CD14-positive monocyte (primary cell): ENCODE measurements around the gene SPAG16. TPM values are rescaled to one million over a fixed set of nuclear protein-coding genes. Genes with fewer than 3 reads are reported as not detected.

ENCODE experiments used
- DNase-seq, 3 donors: peaks; one replicate each; pipeline ENCODE4 v3.0.0-alpha.2; 2011 to 2022
- H2AFZ ChIP-seq: 2 replicates; pipeline ENCODE4 v1.6.0; 2012; ENCODE audit warnings: mild to moderate bottlenecking, low read depth, low read length, inconsistent platforms; ENCODE audit not compliant: insufficient read depth, poor library complexity, severe bottlenecking
- H3K27ac ChIP-seq, 2 donors: 1 replicate in 1 of 2; 2 replicates in 1 of 2; pipeline ENCODE4 v1.5.1; 2012 to 2013; ENCODE audit warnings: low read length in 2 of 2, control low read depth in 1 of 2, inconsistent platforms in 1 of 2, low read depth in 1 of 2, mild to moderate bottlenecking in 1 of 2
- H3K27me3 ChIP-seq, 2 donors: one replicate each; pipeline versions ENCODE4 v1.6.0 to v1.6.1; 2011 to 2013; ENCODE audit warnings: low read length in 2 of 2; ENCODE audit not compliant: control insufficient read depth in 2 of 2, insufficient read depth in 2 of 2
- H3K36me3 ChIP-seq, 2 donors: replicated peaks in 1 of 2; 1 replicate in 1 of 2; 2 replicates in 1 of 2; pipeline versions ENCODE4 v1.5.1 to v1.6.1; 2012 to 2013; ENCODE audit warnings: low read length in 2 of 2, control low read depth in 1 of 2, inconsistent platforms in 1 of 2, mild to moderate bottlenecking in 1 of 2; ENCODE audit not compliant: insufficient read depth in 2 of 2, control insufficient read depth in 1 of 2
- H3K4me1 ChIP-seq, 2 donors: 1 replicate in 1 of 2; 2 replicates in 1 of 2; pipeline versions ENCODE4 v1.5.1 to v1.6.1; 2012 to 2013; ENCODE audit warnings: low read length in 2 of 2, control low read depth in 1 of 2, inconsistent platforms in 1 of 2, mild to moderate bottlenecking in 1 of 2, moderate library complexity in 1 of 2; ENCODE audit not compliant: insufficient read depth in 2 of 2, control insufficient read depth in 1 of 2
- H3K4me2 ChIP-seq: replicated peaks from 2 replicates; pipeline ENCODE3; 2012; ENCODE audit warnings: low read length, moderate library complexity, mild to moderate bottlenecking; ENCODE audit not compliant: poor library complexity, severe bottlenecking; ENCODE audit errors: extremely low read depth
- H3K4me3 ChIP-seq, 3 experiments: fragments of 200-600 bp in 1 of 3; sonication (generic) in 1 of 3; replicated peaks in 1 of 3; 1 replicate in 2 of 3; 2 replicates in 1 of 3; pipeline ENCODE4 v1.5.1; 2011 to 2013; ENCODE audit warnings: low read length in 3 of 3, mild to moderate bottlenecking in 3 of 3, control low read depth in 2 of 3, low read depth in 2 of 3, inconsistent platforms in 1 of 3, moderate library complexity in 1 of 3
- H3K79me2 ChIP-seq: 2 replicates; pipeline ENCODE4 v1.6.0; 2012; ENCODE audit warnings: mild to moderate bottlenecking, control low read depth, inconsistent platforms, low read length, moderate library complexity; ENCODE audit not compliant: insufficient read depth
- H3K9ac ChIP-seq: 2 replicates; pipeline ENCODE4 v1.6.0; 2017; ENCODE audit warnings: low read length, mild to moderate bottlenecking; ENCODE audit not compliant: insufficient read depth, poor library complexity, severe bottlenecking
- H3K9me3 ChIP-seq, 2 donors: replicated peaks in 1 of 2; 1 replicate in 1 of 2; 2 replicates in 1 of 2; pipeline versions ENCODE4 v1.5.1 to v1.6.1; 2012 to 2013; ENCODE audit warnings: low read length in 2 of 2, control low read depth in 1 of 2; ENCODE audit not compliant: control insufficient read depth in 1 of 2, insufficient read depth in 1 of 2
- H4K20me1 ChIP-seq: 2 replicates; pipeline ENCODE4 v1.6.0; 2012; ENCODE audit warnings: mild to moderate bottlenecking, low read length, control low read depth, moderate library complexity; ENCODE audit not compliant: insufficient read depth
- H3K27ac Mint-ChIP-seq, 7 donors: one replicate each; pipeline ENCODE4 v1.8.0; 2020; ENCODE audit warnings: mild to moderate bottlenecking in 7 of 7, mixed read lengths in 7 of 7, moderate library complexity in 6 of 7, inconsistent platforms in 2 of 7
- H3K27me3 Mint-ChIP-seq, 3 donors: one replicate each; pipeline ENCODE4 v1.8.0; 2021 to 2022; ENCODE audit warnings: low read depth in 3 of 3, mild to moderate bottlenecking in 3 of 3, mixed read lengths in 3 of 3, moderate library complexity in 3 of 3, inconsistent platforms in 1 of 3
- H3K36me3 Mint-ChIP-seq, 2 donors: one replicate each; pipeline ENCODE4 v1.8.0; 2020; ENCODE audit warnings: mixed read lengths in 2 of 2, inconsistent platforms in 1 of 2, mild to moderate bottlenecking in 1 of 2
- H3K4me1 Mint-ChIP-seq: one replicate; pipeline ENCODE4 v1.8.0; 2020; ENCODE audit warnings: mild to moderate bottlenecking, mixed read lengths
- H3K4me3 Mint-ChIP-seq, 2 donors: one replicate each; pipeline ENCODE4 v1.8.0; 2020; ENCODE audit warnings: mild to moderate bottlenecking in 2 of 2, mixed read lengths in 2 of 2, moderate library complexity in 1 of 2
- H3K9me3 Mint-ChIP-seq, 7 donors: one replicate each; pipeline ENCODE4 v1.8.0; 2020 to 2022; ENCODE audit warnings: mixed read lengths in 7 of 7, mild to moderate bottlenecking in 6 of 7, moderate library complexity in 6 of 7, inconsistent platforms in 2 of 7
- WGBS: methylation state at CpG from one replicate; pipeline ENCODE4 v1.1.5; 2013; ENCODE audit warnings: missing lambda C conversion rate; ENCODE audit not compliant: insufficient coverage; 5-methylcytosine and 5-hydroxymethylcytosine counted together
- intact Hi-C, 2 donors: fragments of 100-400 bp; cut with micrococcal nuclease; formaldehyde crosslinking; loops; one replicate each; pipeline versions ENCODE4 v1.15.0 to v1.15.1; 2023
- polyA plus RNA-seq, 3 donors: library from polyadenylated mRNA; depleted of rRNA in 1 of 3; unstranded in 2 of 3; stranded (reverse) in 1 of 3; fragments of 300-500 nt in 2 of 3; fragments of >200 nt in 1 of 3; fragmentation: Illumina TruSeq in 2 of 3; gene quantifications; 1 replicate in 2 of 3; 2 replicates in 1 of 3; pipeline ENCODE4 v1.2.3, GENCODE V29; 2012 to 2021
- TF ChIP-seq, protein P1 (sequence below): fragments of 200-600 bp; IDR thresholded peaks from one replicate; pipeline ENCODE4 v1.8.0; 2022; ENCODE audit warnings: antibody characterized with exemption, mild to moderate bottlenecking

Gene SPAG16
- polyA plus RNA-seq, 3 donors = 0.12 to 0.30 TPM; not detected in 1

- peaks cover 14 to 16% of the 10 kb centered on the region in 2 donors for H3K9me3 ChIP-seq
- no peak overlapping the region for H3K4me2 ChIP-seq
- no peaks in the 10 kb centered on the region for H3K36me3 ChIP-seq
- H3K27ac Mint-ChIP-seq = no peak overlapping the region
- intact Hi-C loops = no loop called here
- H3K27ac ChIP-seq = no peak overlapping the region
- H2AFZ ChIP-seq = no peak overlapping the region
- WGBS = no CpG with 5 or more reads among the region's 2 CpGs
- H3K36me3 Mint-ChIP-seq = no peaks in the 10 kb centered on the region
- no peak overlapping the region for H3K4me3 ChIP-seq
- H3K4me1 Mint-ChIP-seq = no peaks in the 10 kb centered on the region
- no peaks in the 10 kb centered on the region for H3K79me2 ChIP-seq
- H3K4me1 ChIP-seq = no peaks in the 10 kb centered on the region
- no peak overlapping the region for H3K4me3 Mint-ChIP-seq
- H3K27me3 Mint-ChIP-seq = peaks cover 0 to 2% (median 2%) of the 10 kb centered on the region in 3 donors
- H3K27me3 ChIP-seq = no peaks in the 10 kb centered on the region
- H3K9me3 Mint-ChIP-seq = peaks cover 0 to 9% (median 6%) of the 10 kb centered on the region in 7 donors
- H3K9ac ChIP-seq = no peak overlapping the region
- no peak for DNase-seq
- H4K20me1 ChIP-seq = no peaks in the 10 kb centered on the region
- TF ChIP-seq, protein P1, sequence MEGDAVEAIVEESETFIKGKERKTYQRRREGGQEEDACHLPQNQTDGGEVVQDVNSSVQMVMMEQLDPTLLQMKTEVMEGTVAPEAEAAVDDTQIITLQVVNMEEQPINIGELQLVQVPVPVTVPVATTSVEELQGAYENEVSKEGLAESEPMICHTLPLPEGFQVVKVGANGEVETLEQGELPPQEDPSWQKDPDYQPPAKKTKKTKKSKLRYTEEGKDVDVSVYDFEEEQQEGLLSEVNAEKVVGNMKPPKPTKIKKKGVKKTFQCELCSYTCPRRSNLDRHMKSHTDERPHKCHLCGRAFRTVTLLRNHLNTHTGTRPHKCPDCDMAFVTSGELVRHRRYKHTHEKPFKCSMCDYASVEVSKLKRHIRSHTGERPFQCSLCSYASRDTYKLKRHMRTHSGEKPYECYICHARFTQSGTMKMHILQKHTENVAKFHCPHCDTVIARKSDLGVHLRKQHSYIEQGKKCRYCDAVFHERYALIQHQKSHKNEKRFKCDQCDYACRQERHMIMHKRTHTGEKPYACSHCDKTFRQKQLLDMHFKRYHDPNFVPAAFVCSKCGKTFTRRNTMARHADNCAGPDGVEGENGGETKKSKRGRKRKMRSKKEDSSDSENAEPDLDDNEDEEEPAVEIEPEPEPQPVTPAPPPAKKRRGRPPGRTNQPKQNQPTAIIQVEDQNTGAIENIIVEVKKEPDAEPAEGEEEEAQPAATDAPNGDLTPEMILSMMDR = no peak
Measured at GRCh38 chr2:213649176-213649575, 364.9 kb downstream of the SPAG16 start.

DNA sequence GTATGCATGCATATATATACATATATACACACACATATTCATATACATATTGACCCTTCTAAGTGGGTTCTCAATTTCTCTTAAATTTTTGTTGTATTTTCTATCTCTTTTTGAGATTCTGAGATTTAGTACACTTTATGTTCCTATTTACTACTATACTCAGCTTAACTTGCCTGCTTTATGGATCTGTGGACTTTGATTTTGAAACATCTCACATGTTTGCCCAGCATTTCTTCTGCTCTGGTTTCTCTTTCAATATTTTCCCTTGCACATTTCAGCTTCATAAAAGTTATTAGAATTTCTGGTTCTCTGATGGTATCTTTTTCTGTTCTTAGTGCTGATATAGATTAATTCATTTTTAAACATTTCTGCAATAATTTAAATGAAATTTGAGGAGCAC is 380.6 kb downstream of the SPAG16 start:
- intact Hi-C loops = no loop called here
- Histone ChIP-seq H3K9me3 (peaks cover 12 to 16% of the 10 kb centered on the region in 2 donors), H3K36me3 (no peaks in the 10 kb centered on the region), H3K9ac (no peak overlapping the region), H2AFZ (no peak overlapping the region), H3K79me2 (no peaks in the 10 kb centered on the region), H3K27me3 (no peaks in the 10 kb centered on the region), H3K4me3 (no peak overlapping the region), H3K4me2 (no peak overlapping the region), H4K20me1 (no peaks in the 10 kb centered on the region), H3K4me1 (no peaks in the 10 kb centered on the region), H3K27ac (no peak overlapping the region)
- Mint-ChIP-seq H3K4me1 (no peaks in the 10 kb centered on the region), H3K4me3 (no peak overlapping the region), H3K36me3 (no peaks in the 10 kb centered on the region), H3K27me3 (no peaks in the 10 kb centered on the region), H3K27ac (no peak overlapping the region), H3K9me3 (peaks cover 2 to 9% (median 4%) of the 10 kb centered on the region in 7 donors)
- TF ChIP-seq, protein P1 = no peak
- DNase-seq = no peak
